GM15510 (cell line): ENCODE measurements around the gene MTURN.

ENCODE experiments used
- POLR2A ChIP-seq: IDR thresholded peaks from 3 replicates; pipeline ENCODE4 v1.6.1; 2011; ENCODE audit warnings: borderline replicate concordance; ENCODE audit not compliant: insufficient read length; ENCODE audit errors: extremely low read depth

MTURN gene

GRCh38 chr7:30117896-30118295 lies 16.9 kb upstream of the MTURN start:
- TF ChIP-seq POLR2A, result no peak

- TF ChIP-seq POLR2A, result no peak
Observed at GRCh38 chr7:30119890-30120577, 14.8 kb upstream of the MTURN start.

- TF ChIP-seq POLR2A, result no peak
Observed at GRCh38 chr7:30133736-30134610, 813 bp upstream of the MTURN start.

- TF ChIP-seq POLR2A, result no peak
Observed at GRCh38 chr7:30135301-30136116, 723 bp downstream of the MTURN start.

GRCh38 chr7:30136117-30136731 lies 1.4 kb downstream of the MTURN start:
- TF ChIP-seq POLR2A, result no peak

GRCh38 chr7:30136743-30137485 lies 2.1 kb downstream of the MTURN start:
- no peak for TF ChIP-seq POLR2A

- no peak for TF ChIP-seq POLR2A
Observed at GRCh38 chr7:30139836-30140384, 5.1 kb downstream of the MTURN start.

- TF ChIP-seq POLR2A, result no peak
Observed at GRCh38 chr7:30140456-30140855, 5.7 kb downstream of the MTURN start.

- no peak for TF ChIP-seq POLR2A
Observed at GRCh38 chr7:30142710-30143109, 7.9 kb downstream of the MTURN start.

- TF ChIP-seq POLR2A, result no peak
Observed at GRCh38 chr7:30143748-30144251, 9.0 kb downstream of the MTURN start.

- TF ChIP-seq POLR2A, result no peak
Observed at GRCh38 chr7:30144657-30145306, 10.0 kb downstream of the MTURN start.

GRCh38 chr7:30145426-30145970 lies 10.7 kb downstream of the MTURN start:
- no peak for TF ChIP-seq POLR2A
